Measurements from ENCODE around the gene KRTAP23-1. TPM values are rescaled to one million over a fixed set of nuclear protein-coding genes. Genes with fewer than 3 reads are reported as not detected.

Gene KRTAP23-1
- total RNA-seq, 1 donor from 2014 or later, result not detected

DNA sequence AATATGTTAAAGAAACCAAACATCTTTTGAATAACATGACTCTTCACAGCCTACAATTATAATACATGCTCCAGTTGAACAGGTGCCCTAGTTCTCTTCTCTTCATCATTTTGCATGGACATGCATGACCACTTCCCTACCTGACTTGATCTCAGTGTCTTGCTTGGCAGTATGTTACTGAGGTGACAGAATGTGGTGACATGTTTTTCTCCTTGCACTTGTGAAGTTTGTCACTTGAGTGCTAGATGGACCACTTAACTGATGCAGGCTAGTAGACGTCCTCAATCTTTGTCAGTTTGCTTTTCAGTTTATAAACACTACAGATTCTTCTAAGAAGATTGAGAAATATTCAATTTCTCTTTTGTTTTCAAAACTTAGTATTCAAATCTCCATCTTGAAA, 33.8 kb upstream of the KRTAP23-1 start:
- H3K27me3 ChIP-seq (ENCODE audit: insufficient read depth, low read length), result no peaks in the 10 kb centered on the region
- H3K4me3 Mint-ChIP-seq (ENCODE audit: unreplicated experiment), result no peak overlapping the region
- DNase-seq (ENCODE audit: low read depth) (no peak), FAIRE-seq (no peak)
- TF ChIP-seq, protein P1, sequence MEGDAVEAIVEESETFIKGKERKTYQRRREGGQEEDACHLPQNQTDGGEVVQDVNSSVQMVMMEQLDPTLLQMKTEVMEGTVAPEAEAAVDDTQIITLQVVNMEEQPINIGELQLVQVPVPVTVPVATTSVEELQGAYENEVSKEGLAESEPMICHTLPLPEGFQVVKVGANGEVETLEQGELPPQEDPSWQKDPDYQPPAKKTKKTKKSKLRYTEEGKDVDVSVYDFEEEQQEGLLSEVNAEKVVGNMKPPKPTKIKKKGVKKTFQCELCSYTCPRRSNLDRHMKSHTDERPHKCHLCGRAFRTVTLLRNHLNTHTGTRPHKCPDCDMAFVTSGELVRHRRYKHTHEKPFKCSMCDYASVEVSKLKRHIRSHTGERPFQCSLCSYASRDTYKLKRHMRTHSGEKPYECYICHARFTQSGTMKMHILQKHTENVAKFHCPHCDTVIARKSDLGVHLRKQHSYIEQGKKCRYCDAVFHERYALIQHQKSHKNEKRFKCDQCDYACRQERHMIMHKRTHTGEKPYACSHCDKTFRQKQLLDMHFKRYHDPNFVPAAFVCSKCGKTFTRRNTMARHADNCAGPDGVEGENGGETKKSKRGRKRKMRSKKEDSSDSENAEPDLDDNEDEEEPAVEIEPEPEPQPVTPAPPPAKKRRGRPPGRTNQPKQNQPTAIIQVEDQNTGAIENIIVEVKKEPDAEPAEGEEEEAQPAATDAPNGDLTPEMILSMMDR (IDR thresholded peaks at IDR 0.05; ENCODE audit: insufficient read depth, low read depth, low read length), result no peak
- TF ChIP-seq EZH2 (IDR thresholded peaks at IDR 0.05; ENCODE audit: insufficient read depth, low read length), result no peak
- no peaks in the 10 kb centered on the region for H3K79me2 ChIP-seq (ENCODE audit: insufficient read depth, low read length)
- no peak overlapping the region for H3K27ac Mint-ChIP-seq (ENCODE audit: unreplicated experiment)
- no peak overlapping the region for H3K4me2 ChIP-seq (ENCODE audit: low read length)
- no peak overlapping the region for H3K27ac ChIP-seq (ENCODE audit: low read depth, low read length)
- H3K4me1 ChIP-seq (ENCODE audit: insufficient read depth, low read length), result no peaks in the 10 kb centered on the region
- no peaks in the 10 kb centered on the region for H4K20me1 ChIP-seq (ENCODE audit: insufficient read depth, low read length)
- H3K9me3 ChIP-seq (ENCODE audit: insufficient read depth, low read depth, low read length), result no peaks in the 10 kb centered on the region
- no peak overlapping the region for H3K4me3 ChIP-seq (ENCODE audit: insufficient read depth, low read depth, low read length)
- H3K9ac ChIP-seq (ENCODE audit: low read length), result no peak overlapping the region
- H3K36me3 ChIP-seq (ENCODE audit: insufficient read depth, low read length), result no peaks in the 10 kb centered on the region
- no peaks in the 10 kb centered on the region for H3K36me3 Mint-ChIP-seq (ENCODE audit: low read depth, unreplicated experiment)
- H3K4me1 Mint-ChIP-seq (ENCODE audit: low read depth, unreplicated experiment), result no peaks in the 10 kb centered on the region
- H3K9me3 Mint-ChIP-seq (ENCODE audit: unreplicated experiment), result no peaks in the 10 kb centered on the region
- no peaks in the 10 kb centered on the region for H3K27me3 Mint-ChIP-seq (ENCODE audit: low read depth, unreplicated experiment)
- no peak overlapping the region for H2AFZ ChIP-seq (ENCODE audit: low read depth, low read length)

- H3K4me1 ChIP-seq (ENCODE audit: insufficient read depth, low read length), result no peaks in the 10 kb centered on the region
- Mint-ChIP-seq H3K9me3 (ENCODE audit: unreplicated experiment) (peaks cover 2% of the 10 kb centered on the region), H3K27me3 (ENCODE audit: low read depth, unreplicated experiment) (no peaks in the 10 kb centered on the region), H3K4me3 (ENCODE audit: unreplicated experiment) (no peak within 1 kb of the TSS), H3K27ac (ENCODE audit: unreplicated experiment) (no peak within 1 kb of the TSS), H3K36me3 (ENCODE audit: low read depth, unreplicated experiment) (no peaks in the 10 kb centered on the region), H3K4me1 (ENCODE audit: low read depth, unreplicated experiment) (no peaks in the 10 kb centered on the region)
- H3K36me3 ChIP-seq (ENCODE audit: insufficient read depth, low read length), result no peaks in the 10 kb centered on the region
- no peaks in the 10 kb centered on the region for H3K9me3 ChIP-seq (ENCODE audit: insufficient read depth, low read depth, low read length)
- H4K20me1 ChIP-seq (ENCODE audit: insufficient read depth, low read length), result no peaks in the 10 kb centered on the region
- TF ChIP-seq, protein P1 (IDR thresholded peaks at IDR 0.05; ENCODE audit: insufficient read depth, low read depth, low read length), result no peak
- no peak for TF ChIP-seq EZH2 (IDR thresholded peaks at IDR 0.05; ENCODE audit: insufficient read depth, low read length)
- no peak within 1 kb of the TSS for H2AFZ ChIP-seq (ENCODE audit: low read depth, low read length)
- no peak within 1 kb of the TSS for H3K4me2 ChIP-seq (ENCODE audit: low read length)
- no peak within 1 kb of the TSS for H3K9ac ChIP-seq (ENCODE audit: low read length)
- DNase-seq (ENCODE audit: low read depth) (no peak), FAIRE-seq (no peak)
- H3K4me3 ChIP-seq (ENCODE audit: insufficient read depth, low read depth, low read length), result no peak within 1 kb of the TSS
- H3K27me3 ChIP-seq (ENCODE audit: insufficient read depth, low read length), result no peaks in the 10 kb centered on the region
- H3K27ac ChIP-seq (ENCODE audit: low read depth, low read length), result no peak within 1 kb of the TSS
- H3K79me2 ChIP-seq (ENCODE audit: insufficient read depth, low read length), result no peaks in the 10 kb centered on the region
Observed at GRCh38 chr21:30372139-30372770, 23.8 kb upstream of the KRTAP23-1 start, which contains the start of gene KRTAP13-2. Gene KRTAP13-2, minus strand, starts transcription at chr21:30372271. Its CDS starts 58 bp downstream, at chr21:30372213.

- no peak for FAIRE-seq
- no peaks in the 10 kb centered on the region for H3K27me3 Mint-ChIP-seq (ENCODE audit: low read depth, unreplicated experiment)
Observed at GRCh38 chr21:30355906-30356305, 7.5 kb upstream of the KRTAP23-1 start.

More at GRCh38 chr21:30355906-30356305, 7.5 kb upstream of the KRTAP23-1 start:
- H3K27me3 ChIP-seq (ENCODE audit: insufficient read depth, low read length), result no peaks in the 10 kb centered on the region
- H2AFZ ChIP-seq (ENCODE audit: low read depth, low read length), result no peak overlapping the region
- no peak overlapping the region for H3K27ac ChIP-seq (ENCODE audit: low read depth, low read length)
- H3K4me1 ChIP-seq (ENCODE audit: insufficient read depth, low read length), result no peaks in the 10 kb centered on the region
- no peak overlapping the region for H3K27ac Mint-ChIP-seq (ENCODE audit: unreplicated experiment)
- no peaks in the 10 kb centered on the region for H3K4me1 Mint-ChIP-seq (ENCODE audit: low read depth, unreplicated experiment)
- no peaks in the 10 kb centered on the region for H3K9me3 Mint-ChIP-seq (ENCODE audit: unreplicated experiment)
- no peaks in the 10 kb centered on the region for H3K79me2 ChIP-seq (ENCODE audit: insufficient read depth, low read length)
- H3K4me3 ChIP-seq (ENCODE audit: insufficient read depth, low read depth, low read length), result no peak overlapping the region
- no peak for DNase-seq (ENCODE audit: low read depth)
- H3K4me3 Mint-ChIP-seq (ENCODE audit: unreplicated experiment), result no peak overlapping the region
- TF ChIP-seq, protein P1 (IDR thresholded peaks at IDR 0.05; ENCODE audit: insufficient read depth, low read depth, low read length), result no peak
- no peak for TF ChIP-seq EZH2 (IDR thresholded peaks at IDR 0.05; ENCODE audit: insufficient read depth, low read length)
- no peak overlapping the region for H3K9ac ChIP-seq (ENCODE audit: low read length)
- no peaks in the 10 kb centered on the region for H3K36me3 Mint-ChIP-seq (ENCODE audit: low read depth, unreplicated experiment)
- H3K4me2 ChIP-seq (ENCODE audit: low read length), result no peak overlapping the region
- no peaks in the 10 kb centered on the region for H3K36me3 ChIP-seq (ENCODE audit: insufficient read depth, low read length)
- H3K9me3 ChIP-seq (ENCODE audit: insufficient read depth, low read depth, low read length), result no peaks in the 10 kb centered on the region
- no peaks in the 10 kb centered on the region for H4K20me1 ChIP-seq (ENCODE audit: insufficient read depth, low read length)
